Stimulated activated CD4-positive, alpha-beta T cell treated with anti-CD3 and anti-CD28 coated beads, Interleukin-15, amount 100 ng/mL, for 24 hours (primary cell): Measurements from ENCODE around the gene TOLLIP.
A peak's percentile ranks its signal among the peaks of the same experiment; 100 is the strongest.

Experiments used
- DNase-seq: peaks from one replicate; pipeline ENCODE4 v3.0.0-alpha.2; 2020

TOLLIP gene

DNA sequence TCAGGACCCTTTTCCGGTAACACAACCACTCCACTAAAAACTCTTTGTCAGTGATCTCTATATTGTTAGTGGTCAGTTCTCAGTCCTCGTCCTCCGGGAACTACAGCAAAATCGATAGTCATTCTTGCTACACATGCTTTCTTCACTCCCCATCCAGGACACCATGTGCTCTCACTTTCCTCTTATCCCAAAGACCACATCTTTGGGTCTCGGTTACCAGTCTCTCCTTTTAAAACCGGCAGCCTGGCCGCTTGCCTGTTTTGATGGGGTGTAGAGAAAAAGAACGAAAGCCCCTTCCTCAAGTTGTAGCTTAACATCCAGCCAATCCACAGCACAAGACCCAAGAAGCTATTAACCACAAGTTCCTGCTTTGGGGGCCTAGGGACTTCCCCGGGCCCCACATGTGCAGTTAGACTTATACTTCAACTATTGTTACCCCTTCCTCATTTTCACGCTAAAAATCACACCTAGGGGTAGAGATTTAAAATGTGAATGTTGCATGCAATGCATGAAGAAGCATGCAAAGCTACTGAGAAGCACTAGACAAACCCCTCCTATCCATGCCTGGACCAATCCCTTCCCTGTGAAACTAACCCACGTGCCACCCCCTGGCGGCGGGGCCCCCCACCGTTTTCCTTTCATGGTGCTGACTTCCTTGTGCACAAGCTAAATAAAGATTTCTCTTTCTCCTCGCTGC, 1.5 kb upstream of the TOLLIP start:
- peak; percentile 69 for DNase-seq

- no peak for DNase-seq
Observed at GRCh38 chr11:1310318-1310687, 871 bp upstream of the TOLLIP start.

DNA sequence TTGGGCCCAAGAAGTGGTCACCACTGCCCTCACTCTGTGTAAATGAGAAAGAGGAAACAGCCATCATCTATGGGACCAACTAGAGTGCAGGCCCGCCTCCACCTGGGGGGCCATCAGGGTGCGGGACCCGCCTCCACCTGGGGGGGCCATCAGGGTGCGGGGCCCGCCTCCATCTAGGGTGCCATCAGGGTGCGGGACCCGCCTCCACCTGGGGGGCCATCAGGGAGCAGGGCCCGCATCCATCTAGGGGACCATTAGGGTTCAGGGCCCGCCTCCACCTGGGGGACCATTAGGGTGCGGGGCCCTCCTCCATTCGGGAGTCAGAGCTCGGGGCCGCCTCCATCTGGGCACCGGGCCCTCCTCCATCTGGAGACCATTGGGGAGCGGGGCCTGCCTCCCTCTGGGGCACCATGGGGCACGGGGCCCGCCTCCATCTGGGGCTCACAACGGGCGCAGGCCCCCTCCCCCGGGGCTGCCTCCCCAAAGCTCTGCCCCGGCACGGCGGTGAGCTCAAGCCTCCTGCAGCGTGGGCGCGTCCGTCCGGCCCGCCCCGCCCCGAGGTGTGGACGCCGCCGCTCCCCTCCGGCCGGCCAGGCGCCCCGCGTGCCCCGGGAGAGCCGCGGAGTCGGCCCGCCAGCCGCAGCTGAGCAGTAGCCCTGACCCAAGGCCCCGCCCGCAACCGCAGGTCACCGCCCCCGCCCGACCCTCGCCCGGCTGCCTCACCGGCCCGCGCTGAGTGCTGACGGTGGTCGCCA, 512 bp downstream of the TOLLIP start:
- DNase-seq, result peak; percentile 36

DNA sequence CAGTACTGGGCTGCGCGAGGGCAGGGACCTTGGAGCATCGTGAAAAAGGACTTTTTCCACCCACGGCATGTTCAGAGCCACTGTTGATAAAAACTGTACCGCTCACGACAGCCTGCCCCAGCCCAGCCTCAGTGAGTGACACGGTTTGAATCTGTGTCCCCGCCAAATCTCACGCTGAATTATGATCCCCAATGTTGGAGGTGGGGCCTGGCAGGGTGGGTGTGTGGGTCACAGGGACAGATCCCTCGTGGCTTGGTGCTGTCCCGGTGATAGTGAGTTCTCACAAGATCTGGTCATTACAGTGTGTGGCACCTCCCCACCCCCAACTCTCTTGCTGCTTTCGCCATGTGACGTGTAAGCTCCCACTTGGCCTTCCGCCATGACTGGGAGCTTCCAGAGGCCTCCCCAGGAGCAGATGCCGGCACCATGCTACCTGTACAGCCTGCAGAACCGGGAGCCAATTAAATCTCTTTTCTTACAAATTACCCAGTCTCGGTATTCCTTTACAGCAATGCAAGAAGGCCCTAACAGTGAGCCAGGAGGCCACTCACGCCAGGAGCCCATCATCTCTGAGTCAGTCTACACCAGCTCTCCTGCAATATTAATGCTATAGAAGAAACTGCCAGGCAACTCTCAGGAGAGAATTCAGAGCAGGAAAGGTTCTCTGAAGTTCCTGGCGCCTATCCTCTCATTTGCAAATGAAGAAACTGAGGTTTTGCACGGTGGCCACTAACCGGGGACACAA, 1.3 kb downstream of the TOLLIP start:
- DNase-seq, result no peak

DNA sequence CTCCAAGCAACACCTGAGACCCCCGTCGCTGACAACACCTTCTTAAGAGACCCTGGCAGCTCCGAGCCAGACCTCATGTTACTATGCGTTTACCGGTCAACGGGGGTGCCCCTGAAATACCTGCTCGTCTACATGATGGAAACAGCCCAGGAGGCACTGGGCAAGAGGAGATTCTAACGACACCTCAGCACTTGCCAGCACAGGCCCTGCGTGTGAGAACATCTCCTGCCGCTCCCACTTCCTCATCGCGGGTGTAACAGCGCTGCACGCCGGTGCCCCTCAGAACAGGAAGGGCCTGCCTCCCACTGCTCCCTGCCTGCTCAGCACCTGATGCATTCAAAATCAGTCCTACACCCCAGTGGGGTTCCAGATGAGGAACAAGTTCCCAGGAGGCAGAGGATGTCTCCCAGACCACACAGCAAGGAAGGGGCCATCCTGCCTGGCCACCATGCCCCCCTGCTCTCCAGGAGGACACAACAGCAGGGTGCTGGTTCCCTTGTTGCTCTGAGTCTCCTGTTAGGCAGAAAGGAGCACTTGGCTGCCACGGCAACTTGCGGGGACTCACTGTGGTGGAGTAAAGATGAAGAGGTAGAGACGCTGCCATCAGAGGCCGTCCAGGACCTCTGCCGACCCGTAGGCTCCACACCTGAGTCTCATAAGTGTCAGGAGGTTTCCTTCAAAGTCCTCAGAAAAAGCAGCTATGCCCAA, 2.1 kb downstream of the TOLLIP start:
- DNase-seq, result no peak

GRCh38 chr11:1306186-1307162, 3.0 kb downstream of the TOLLIP start:
- no peak for DNase-seq

DNA sequence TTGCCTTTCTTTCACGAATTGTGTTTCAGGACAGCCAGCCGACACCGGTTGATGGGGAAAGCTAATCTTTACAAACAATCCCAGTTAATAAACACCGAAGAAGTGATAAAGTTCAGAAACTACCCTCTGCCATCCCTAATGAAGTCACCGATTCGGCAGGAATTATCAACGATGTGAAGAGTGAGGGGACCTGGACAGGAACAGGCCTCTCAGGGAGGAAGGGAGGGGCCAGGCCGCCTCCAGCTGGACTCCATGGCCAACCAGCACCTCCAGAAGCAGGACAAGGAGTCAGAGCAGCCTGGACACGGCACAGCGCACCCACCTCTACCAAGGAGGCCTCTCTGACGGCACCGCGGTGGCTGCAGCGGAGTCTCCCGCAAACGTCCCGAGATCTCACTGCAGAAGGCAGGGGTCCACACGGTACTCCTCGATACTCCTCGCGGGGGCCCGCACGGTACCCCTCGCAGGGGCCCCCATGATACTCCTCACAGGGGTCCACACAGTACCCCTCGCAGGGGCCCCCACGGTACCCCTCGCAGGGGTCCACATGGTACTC, 3.9 kb downstream of the TOLLIP start:
- no peak for DNase-seq

- no peak for DNase-seq
Observed at GRCh38 chr11:1305063-1305495, 4.4 kb downstream of the TOLLIP start.

GRCh38 chr11:1304380-1304779, 5.1 kb downstream of the TOLLIP start:
- no peak for DNase-seq

GRCh38 chr11:1303973-1304372, 5.5 kb downstream of the TOLLIP start:
- DNase-seq, result no peak

GRCh38 chr11:1303126-1303821, 6.2 kb downstream of the TOLLIP start:
- DNase-seq, result no peak

- DNase-seq, result no peak
Observed at GRCh38 chr11:1302461-1303125, 6.8 kb downstream of the TOLLIP start.

- DNase-seq, result no peak
Observed at GRCh38 chr11:1302041-1302460, 7.4 kb downstream of the TOLLIP start.

DNA sequence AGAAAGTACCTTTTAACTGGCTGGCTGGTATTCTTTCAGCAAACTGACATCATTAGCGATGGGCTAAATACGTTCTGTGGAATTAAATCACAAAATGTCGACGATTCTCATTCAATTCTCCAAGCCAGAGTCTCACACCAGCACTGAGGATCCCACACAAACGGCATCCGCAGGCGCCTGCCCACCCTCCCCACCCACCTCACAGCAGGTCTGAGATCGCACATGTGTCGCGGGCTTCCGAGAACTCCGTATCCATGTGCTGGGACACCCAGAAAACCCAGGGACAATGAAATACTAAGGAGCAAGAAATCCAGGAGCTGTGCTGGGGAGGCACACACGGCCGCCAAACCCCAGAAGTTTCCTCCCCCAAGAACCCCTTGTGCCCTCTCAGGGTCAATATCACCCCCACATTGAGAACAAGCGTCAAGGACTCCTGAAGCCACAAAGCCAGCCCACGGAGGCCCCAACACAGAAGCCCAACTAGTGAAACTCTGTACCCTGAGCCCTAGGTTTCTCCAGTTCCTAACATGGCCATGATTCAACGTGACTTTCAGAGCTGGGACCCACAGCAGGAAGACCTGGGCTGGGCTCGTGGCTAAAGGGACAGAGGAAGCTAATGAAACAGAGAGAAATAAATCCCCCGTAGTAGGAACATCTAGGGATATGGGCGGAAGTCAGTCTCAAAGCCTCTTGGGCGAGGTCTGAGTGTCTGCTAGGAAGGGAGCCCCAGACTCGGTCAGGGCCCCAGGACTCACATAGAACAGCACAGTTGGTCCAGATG, 8.0 kb downstream of the TOLLIP start:
- no peak for DNase-seq

DNA sequence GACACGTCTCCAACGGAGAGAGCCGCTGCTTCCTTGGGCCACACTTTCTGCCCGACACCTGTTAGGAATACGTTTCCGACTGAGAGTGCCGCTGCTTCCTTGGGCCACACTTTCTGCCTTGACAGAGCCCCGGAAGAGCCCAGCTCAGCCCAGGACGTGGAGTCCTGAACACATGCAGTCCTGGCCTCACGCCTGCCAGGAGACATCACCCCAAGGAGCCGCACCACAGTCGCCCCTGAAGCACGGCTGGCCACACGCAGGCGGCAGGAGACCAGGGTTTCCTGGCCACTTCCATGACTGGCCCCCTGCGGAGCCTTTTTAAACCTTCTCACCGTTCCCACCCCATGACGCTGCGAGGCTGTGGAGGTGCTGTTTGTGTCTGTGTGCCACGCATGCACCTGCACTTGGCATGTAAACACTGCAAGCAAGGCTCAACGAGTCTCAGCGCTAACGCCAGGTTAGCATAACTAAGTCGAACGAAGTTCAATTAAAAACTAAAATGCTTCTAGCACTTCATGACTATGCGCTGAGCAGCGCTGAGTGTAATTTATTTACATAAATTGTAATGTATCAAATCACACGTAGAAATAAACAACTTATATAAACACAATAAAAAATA, 8.8 kb downstream of the TOLLIP start:
- no peak for DNase-seq

GRCh38 chr11:1300121-1300520, 9.3 kb downstream of the TOLLIP start:
- no peak for DNase-seq

DNA sequence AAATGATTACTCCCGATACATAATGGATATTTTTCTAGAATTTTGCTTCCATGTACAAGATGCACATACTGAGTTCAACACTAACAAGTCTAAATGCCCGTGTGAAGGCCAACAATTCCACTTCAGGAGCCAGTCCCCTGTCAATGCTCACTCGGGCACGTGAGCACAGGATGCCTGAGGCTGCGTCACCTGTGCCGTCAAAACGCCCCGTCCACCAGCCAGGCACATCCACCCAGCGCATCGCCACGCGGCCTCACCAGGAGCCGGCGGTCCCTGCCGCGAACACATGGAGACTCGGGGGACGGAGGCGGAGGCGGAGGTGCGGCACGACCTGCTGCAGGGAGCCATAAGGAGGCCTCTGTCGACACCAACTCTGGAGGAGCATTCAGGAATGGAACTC, 9.8 kb downstream of the TOLLIP start:
- DNase-seq, result no peak

DNA sequence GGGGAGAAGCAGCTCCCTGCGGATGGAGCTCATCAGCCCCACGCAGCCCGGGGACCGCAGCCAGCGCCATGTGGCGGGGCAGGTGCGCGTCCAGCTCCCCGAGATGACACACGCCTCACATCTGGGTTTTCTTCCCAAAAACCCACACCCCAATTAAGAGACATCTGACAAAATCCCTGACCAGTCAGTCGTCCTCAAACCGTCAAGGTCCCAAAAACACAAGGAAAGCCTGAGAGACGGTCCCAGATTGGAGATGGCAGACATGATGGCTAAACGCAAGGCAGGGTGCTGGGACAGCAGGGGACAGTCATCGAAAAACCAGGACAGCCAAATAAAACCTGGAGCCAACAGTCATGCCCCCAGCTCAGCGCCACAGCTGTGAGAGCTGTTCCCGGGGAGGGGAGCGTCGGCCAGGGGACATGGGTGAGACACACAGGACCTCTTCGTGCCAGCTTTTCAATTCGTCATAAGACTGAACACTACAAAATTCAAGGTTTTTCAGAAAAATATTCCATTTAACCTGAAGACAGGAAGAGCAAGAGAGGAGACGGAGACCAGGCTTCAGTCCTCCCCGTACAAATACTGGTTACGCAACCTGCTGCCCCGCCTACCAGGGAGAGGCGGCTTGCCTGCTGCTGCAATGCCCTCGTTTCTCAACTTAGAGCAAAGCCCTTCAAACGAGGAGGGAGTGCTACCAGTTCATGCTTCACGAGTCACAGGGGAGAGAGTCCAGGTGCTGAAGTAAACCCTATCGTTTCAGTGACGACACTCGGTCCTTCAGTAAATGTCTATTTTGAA, 10.5 kb downstream of the TOLLIP start:
- DNase-seq, result no peak
